OCI-LY7 (cell line): ENCODE measurements around the gene YRDC. TPM values are rescaled to one million over a fixed set of nuclear protein-coding genes. Genes with fewer than 3 reads are reported as not detected.

Experiments used
- BruUV-seq: library from RNA; stranded (reverse); fragments of 400-500 nt; replicated peaks from 2 replicates; lab custom pipeline; 2021; lab: Mats Ljungman, UMichigan
- CTCF ChIA-PET: fragments of 300-600 bp; sonication (Branson Sonifier 250); formaldehyde crosslinking; loops from one replicate; lab custom pipeline; 2022; ENCODE audit warnings: antibody characterized with exemption; ENCODE audit not compliant: unreplicated experiment; lab: Charles Lee
- POLR2A ChIA-PET: fragments of 300-600 bp; sonication (Branson Sonifier 250); formaldehyde crosslinking; loops from one replicate; lab custom pipeline; 2022; ENCODE audit warnings: antibody characterized with exemption; lab: Charles Lee
- DNase-seq: peaks from one replicate; pipeline ENCODE4 v3.0.0-alpha.2; 2015; ENCODE audit warnings: low spot score
- H2AFZ ChIP-seq: fragments of 200-600 bp; sonication (generic), shearing (Covaris generic); 2 replicates; pipeline ENCODE4 v1.6.1; 2014; ENCODE audit warnings: mild to moderate bottlenecking, antibody characterized with exemption, low read length, moderate library complexity
- H3K27ac ChIP-seq: fragments of 200-600 bp; sonication (generic); 2 replicates; pipeline ENCODE4 v1.5.1; 2014; ENCODE audit warnings: mixed run types, low read depth, mild to moderate bottlenecking, moderate library complexity, low read length, inconsistent platforms; ENCODE audit not compliant: poor library complexity, severe bottlenecking
- H3K36me3 ChIP-seq: fragments of 200-600 bp; sonication (generic); 2 replicates; pipeline ENCODE4 v1.6.1; 2014; ENCODE audit warnings: mild to moderate bottlenecking, antibody characterized with exemption, low read length, moderate library complexity, mixed read lengths; ENCODE audit not compliant: insufficient read depth
- H3K4me1 ChIP-seq: fragments of 200-600 bp; sonication (generic); 2 replicates; pipeline ENCODE4 v1.5.1; 2014; ENCODE audit warnings: mild to moderate bottlenecking, low read length; ENCODE audit not compliant: insufficient read depth, poor library complexity, severe bottlenecking
- H3K4me2 ChIP-seq: fragments of 200-600 bp; sonication (generic); 2 replicates; pipeline ENCODE4 v1.6.1; 2014; ENCODE audit warnings: mild to moderate bottlenecking, low read length
- H3K4me3 ChIP-seq: fragments of 200-600 bp; sonication (generic); 2 replicates; pipeline ENCODE4 v1.5.1; 2014; ENCODE audit warnings: mild to moderate bottlenecking, low read depth, low read length; ENCODE audit not compliant: poor library complexity, severe bottlenecking
- H3K79me2 ChIP-seq: fragments of 200-600 bp; sonication (generic); 2 replicates; pipeline ENCODE4 v1.6.1; 2016; ENCODE audit warnings: low read depth, mild to moderate bottlenecking, low read length, moderate library complexity, mixed read lengths; ENCODE audit not compliant: insufficient read depth
- H3K9me2 ChIP-seq: fragments of 200-600 bp; sonication (generic); 2 replicates; pipeline ENCODE4 v1.6.1; 2016; ENCODE audit warnings: mild to moderate bottlenecking, low read length, mixed read lengths; ENCODE audit not compliant: insufficient read depth
- H3K9me3 ChIP-seq: fragments of 200-600 bp; sonication (generic); 2 replicates; pipeline ENCODE4 v1.6.1; 2014; ENCODE audit warnings: mild to moderate bottlenecking, mixed run types, low read length, mixed read lengths
- H4K20me1 ChIP-seq: fragments of 200-600 bp; sonication (generic); 2 replicates; pipeline ENCODE4 v1.6.1; 2014; ENCODE audit warnings: mild to moderate bottlenecking, antibody characterized with exemption, low read length, moderate library complexity, mixed read lengths; ENCODE audit not compliant: insufficient read depth
- CTCF ChIP-seq: fragments of 200-600 bp; sonication (generic); conservative IDR thresholded peaks from 2 replicates; pipeline ENCODE4 v1.5.1; 2014; ENCODE audit warnings: mild to moderate bottlenecking, antibody characterized with exemption, low read length, moderate library complexity, mixed read lengths
- EZH2phosphoT487 ChIP-seq: fragments of 200-600 bp; sonication (generic); IDR thresholded peaks from 2 replicates; pipeline ENCODE4 v1.6.1; 2018; ENCODE audit warnings: low read depth, borderline replicate concordance, mild to moderate bottlenecking, mixed run types, antibody characterized with exemption, low read length, moderate library complexity, mixed read lengths
- intact Hi-C: fragments of 100-400 bp; cut with micrococcal nuclease; formaldehyde crosslinking; loops from one replicate; pipeline ENCODE4 v1.10.0; 2022; ENCODE audit not compliant: unreplicated experiment
- total RNA-seq, 2 experiments: library from RNA; depleted of rRNA in 1 of 2; stranded (reverse); fragments of >200 nt in 1 of 2; shearing (Covaris generic) in 1 of 2; gene quantifications; 2 replicates each; pipeline ENCODE4 v1.2.3, GENCODE V29; 2014 to 2022

The YRDC gene
- total RNA-seq, 2 experiments from 2014 or later, result 27.6 to 28.0 TPM

DNA sequence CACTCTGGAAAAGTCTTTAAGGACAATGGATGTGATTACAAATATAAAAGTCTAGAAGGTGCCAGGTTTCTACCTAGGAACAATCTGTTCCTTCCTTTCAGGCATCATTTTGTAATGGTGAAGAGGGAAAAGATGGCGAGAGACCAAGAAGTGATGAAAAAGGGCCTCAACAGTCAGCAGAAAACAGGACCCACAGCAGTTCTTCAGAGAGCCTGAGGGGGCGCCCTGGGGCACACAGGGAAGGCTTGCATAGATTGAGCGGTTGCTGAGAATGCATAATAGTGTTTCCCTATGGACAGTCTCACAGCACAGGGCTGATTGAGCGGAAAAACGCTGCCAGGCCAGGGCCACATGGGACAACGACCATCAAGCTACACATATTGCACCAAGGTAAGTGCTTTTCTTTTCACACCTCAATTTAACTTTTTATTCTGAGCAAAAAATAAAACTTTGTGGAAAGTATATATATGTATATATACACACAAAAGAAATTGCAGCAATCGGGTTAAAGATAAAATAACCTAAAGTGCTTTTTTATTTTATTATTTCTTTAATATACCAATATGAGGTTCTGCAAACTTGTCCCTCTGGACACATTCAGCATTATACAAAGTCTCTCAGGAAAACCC lies 3.1 kb upstream of the YRDC start:
- intact Hi-C loops, result loop anchor here (2.0 kb wide), 1 partner anchor 48 kb away; the partner anchor contains the start of gene MTF1
- H3K27ac ChIP-seq, result no peak overlapping the region
- no peak overlapping the region for H3K4me3 ChIP-seq
- H3K79me2 ChIP-seq, result peaks cover 19% of the 10 kb centered on the region
- H3K9me2 ChIP-seq, result no peaks in the 10 kb centered on the region
- CTCF ChIA-PET, result no interaction called here
- no peak overlapping the region for H3K4me2 ChIP-seq
- H2AFZ ChIP-seq, result no peak overlapping the region
- H3K4me1 ChIP-seq, result peaks cover 26% of the 10 kb centered on the region
- H4K20me1 ChIP-seq, result peaks cover 10% of the 10 kb centered on the region
- H3K36me3 ChIP-seq, result peaks cover 47% of the 10 kb centered on the region
- peak; percentile 97 for TF ChIP-seq CTCF
- no peak for TF ChIP-seq EZH2phosphoT487
- no TSS peak for BruUV-seq
- DNase-seq, result peak; percentile 81
- POLR2A ChIA-PET, result interaction anchor here (0.5 kb wide), 1 partner anchor 61 kb away, joined by 3 read pairs; no protein-coding TSS in a partner anchor
- no peaks in the 10 kb centered on the region for H3K9me3 ChIP-seq

DNA sequence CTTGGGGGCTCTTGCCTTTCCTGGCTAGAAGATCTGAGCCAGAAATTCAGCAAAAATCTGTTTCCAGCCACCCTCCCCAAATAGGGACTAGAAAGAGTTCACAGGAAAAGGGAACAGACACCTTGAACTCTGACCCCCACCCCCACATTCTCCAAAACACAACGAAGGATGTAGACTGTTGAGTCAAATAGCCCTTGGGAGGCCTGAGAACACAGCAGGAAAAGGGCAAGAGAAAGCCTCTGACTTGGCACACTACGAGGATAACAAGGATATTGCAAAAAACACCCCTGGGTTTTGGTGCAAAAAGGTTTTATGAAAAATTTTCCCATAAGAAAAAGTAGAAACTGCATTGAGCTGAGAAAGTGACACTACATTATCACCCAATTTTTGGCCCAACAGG lies 1.9 kb upstream of the YRDC start:
- BruUV-seq, result no TSS peak
- Histone ChIP-seq H3K36me3 (peaks cover 50% of the 10 kb centered on the region), H3K4me1 (peaks cover 27% of the 10 kb centered on the region), H3K27ac (no peak overlapping the region), H3K4me2 (no peak overlapping the region), H3K79me2 (peaks cover 27% of the 10 kb centered on the region), H4K20me1 (peaks cover 10% of the 10 kb centered on the region), H3K4me3 (no peak overlapping the region), H2AFZ (no peak overlapping the region), H3K9me3 (no peaks in the 10 kb centered on the region), H3K9me2 (no peaks in the 10 kb centered on the region)
- ChIA-PET CTCF (no interaction called here), POLR2A (no interaction called here)
- intact Hi-C loops, result loop anchor here (2.0 kb wide), 2 partner anchors 49 to 117 kb away; partner anchors contain the start of genes CDCA8 and MTF1
- DNase-seq, result no peak
- TF ChIP-seq EZH2phosphoT487 (no peak), CTCF (no peak)
